NCI-H2227 treated with DMSO at 0.1 percent for 48 hours (cell line): Measurements from ENCODE around the gene ALOXE3.

Experiments used
- DNase-seq: peaks from one replicate; lab custom pipeline; 2025; lab: John Stamatoyannopoulos, UW

The ALOXE3 gene

GRCh38 chr17:8142158-8142886 lies 24.0 kb upstream of the ALOXE3 start:
- DNase-seq, result no peak

GRCh38 chr17:8141741-8142140 lies 23.4 kb upstream of the ALOXE3 start:
- no peak for DNase-seq

- DNase-seq, result no peak
Measured at GRCh38 chr17:8141045-8141444, 22.7 kb upstream of the ALOXE3 start.

GRCh38 chr17:8140065-8141029 lies 22.0 kb upstream of the ALOXE3 start:
- DNase-seq, result no peak

- peak; percentile 91 for DNase-seq
Measured at GRCh38 chr17:8138672-8139371, 20.5 kb upstream of the ALOXE3 start.

GRCh38 chr17:8138374-8138671 lies 20.0 kb upstream of the ALOXE3 start:
- no peak for DNase-seq

- no peak for DNase-seq
Measured at GRCh38 chr17:8137645-8138373, 19.5 kb upstream of the ALOXE3 start.

GRCh38 chr17:8133941-8134340 lies 15.6 kb upstream of the ALOXE3 start:
- DNase-seq, result no peak

GRCh38 chr17:8133399-8133798 lies 15.1 kb upstream of the ALOXE3 start:
- DNase-seq, result no peak

- no peak for DNase-seq
Measured at GRCh38 chr17:8131844-8132441, 13.6 kb upstream of the ALOXE3 start.

- no peak for DNase-seq
Measured at GRCh38 chr17:8128125-8128784, 9.9 kb upstream of the ALOXE3 start.

GRCh38 chr17:8126491-8127066 lies 8.3 kb upstream of the ALOXE3 start:
- DNase-seq, result peak; percentile 27

- DNase-seq, result peak; percentile 56
Measured at GRCh38 chr17:8125947-8126490, 7.7 kb upstream of the ALOXE3 start.

- DNase-seq, result peak; percentile 65
Measured at GRCh38 chr17:8125154-8125946, 7.0 kb upstream of the ALOXE3 start.

GRCh38 chr17:8124350-8125153 lies 6.2 kb upstream of the ALOXE3 start:
- no peak for DNase-seq

GRCh38 chr17:8123695-8124349 lies 5.5 kb upstream of the ALOXE3 start, which contains the start of gene HES7:
Gene HES7, minus strand, starts transcription at chr17:8124106. Its CDS starts 22 bp downstream, at chr17:8124084.
- no peak for DNase-seq

- DNase-seq, result no peak
Measured at GRCh38 chr17:8122924-8123694, 4.8 kb upstream of the ALOXE3 start.
